ENCODE data around the gene FDX2. TPM values are rescaled to one million over a fixed set of nuclear protein-coding genes. Genes with fewer than 3 reads are reported as not detected.

The FDX2 gene
- polyA plus RNA-seq, 1 donor from 2014 or later, result 82.7 TPM

DNA sequence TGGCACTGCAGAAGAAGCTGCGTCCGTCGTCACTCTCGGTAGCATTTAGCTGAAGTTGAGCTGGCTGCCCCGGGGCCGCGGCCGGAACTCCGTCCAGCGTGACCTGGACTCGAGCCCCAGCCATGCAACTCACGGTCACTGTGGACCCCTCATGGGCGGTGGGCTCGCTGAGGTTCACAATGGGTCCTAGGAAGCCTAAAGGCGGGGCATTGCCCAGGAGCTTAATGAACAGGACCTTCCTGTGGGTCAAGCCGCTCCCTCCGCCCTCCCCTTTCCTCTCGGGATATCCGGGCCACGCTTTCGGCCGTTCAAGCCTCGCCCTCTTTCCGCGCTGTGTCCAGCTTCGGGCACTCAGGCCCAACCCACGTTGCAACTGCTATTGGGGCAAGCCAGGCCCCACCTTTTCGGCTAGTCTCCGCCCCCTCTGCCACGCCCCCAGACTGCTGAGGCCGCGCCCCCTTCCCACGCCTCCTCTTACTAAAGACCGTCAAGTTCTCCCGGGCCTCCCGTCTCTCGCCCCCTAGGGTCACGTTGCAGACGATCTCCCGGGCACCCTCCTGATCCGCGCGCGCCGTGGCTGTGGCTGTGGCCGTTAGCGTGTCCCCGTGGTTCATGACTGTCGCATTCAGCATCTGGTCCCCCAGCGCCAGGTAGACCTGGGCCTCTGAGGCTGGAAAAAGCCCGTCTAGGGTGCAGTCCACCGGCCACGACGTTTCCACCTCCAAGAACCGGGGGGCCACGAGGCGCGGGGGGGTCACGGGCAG is 19.0 kb upstream of the FDX2 start:
- Histone ChIP-seq H3K9ac (ENCODE audit: low read length) (no peak overlapping the region), H3K27ac (ENCODE audit: low read length) (no peak overlapping the region), H3K4me2 (ENCODE audit: low read length) (no peak overlapping the region), H3K27me3 (ENCODE audit: insufficient read depth, low read depth, low read length) (no peaks in the 10 kb centered on the region), H3K36me3 (ENCODE audit: insufficient read depth, low read length) (no peaks in the 10 kb centered on the region), H3K9me2 (ENCODE audit: insufficient read depth, low read length) (no peaks in the 10 kb centered on the region), H3K9me3 (ENCODE audit: low read length) (no peaks in the 10 kb centered on the region), H3F3A (ENCODE audit: insufficient read depth, low read length, poor library complexity, severe bottlenecking) (no peaks in the 10 kb centered on the region), H3K4me3 (ENCODE audit: low read length) (peak overlapping the region; percentile 91), H2AFZ (ENCODE audit: low read depth, low read length) (no peak overlapping the region), H3K79me2 (replicated peaks; ENCODE audit: insufficient read depth, low read length) (peaks cover 22% of the 10 kb centered on the region), H4K20me1 (ENCODE audit: insufficient read depth) (no peaks in the 10 kb centered on the region)
- TF ChIP-seq POLR2AphosphoS5 (IDR thresholded peaks at IDR 0.05), result no peak
- TF ChIP-seq MXI1 (conservative IDR thresholded peaks at IDR 0.05; ENCODE audit: poor library complexity, severe bottlenecking), result no peak
- no peak for TF ChIP-seq SMC3 (conservative IDR thresholded peaks at IDR 0.05; ENCODE audit: poor library complexity)
- TF ChIP-seq, protein P1, sequence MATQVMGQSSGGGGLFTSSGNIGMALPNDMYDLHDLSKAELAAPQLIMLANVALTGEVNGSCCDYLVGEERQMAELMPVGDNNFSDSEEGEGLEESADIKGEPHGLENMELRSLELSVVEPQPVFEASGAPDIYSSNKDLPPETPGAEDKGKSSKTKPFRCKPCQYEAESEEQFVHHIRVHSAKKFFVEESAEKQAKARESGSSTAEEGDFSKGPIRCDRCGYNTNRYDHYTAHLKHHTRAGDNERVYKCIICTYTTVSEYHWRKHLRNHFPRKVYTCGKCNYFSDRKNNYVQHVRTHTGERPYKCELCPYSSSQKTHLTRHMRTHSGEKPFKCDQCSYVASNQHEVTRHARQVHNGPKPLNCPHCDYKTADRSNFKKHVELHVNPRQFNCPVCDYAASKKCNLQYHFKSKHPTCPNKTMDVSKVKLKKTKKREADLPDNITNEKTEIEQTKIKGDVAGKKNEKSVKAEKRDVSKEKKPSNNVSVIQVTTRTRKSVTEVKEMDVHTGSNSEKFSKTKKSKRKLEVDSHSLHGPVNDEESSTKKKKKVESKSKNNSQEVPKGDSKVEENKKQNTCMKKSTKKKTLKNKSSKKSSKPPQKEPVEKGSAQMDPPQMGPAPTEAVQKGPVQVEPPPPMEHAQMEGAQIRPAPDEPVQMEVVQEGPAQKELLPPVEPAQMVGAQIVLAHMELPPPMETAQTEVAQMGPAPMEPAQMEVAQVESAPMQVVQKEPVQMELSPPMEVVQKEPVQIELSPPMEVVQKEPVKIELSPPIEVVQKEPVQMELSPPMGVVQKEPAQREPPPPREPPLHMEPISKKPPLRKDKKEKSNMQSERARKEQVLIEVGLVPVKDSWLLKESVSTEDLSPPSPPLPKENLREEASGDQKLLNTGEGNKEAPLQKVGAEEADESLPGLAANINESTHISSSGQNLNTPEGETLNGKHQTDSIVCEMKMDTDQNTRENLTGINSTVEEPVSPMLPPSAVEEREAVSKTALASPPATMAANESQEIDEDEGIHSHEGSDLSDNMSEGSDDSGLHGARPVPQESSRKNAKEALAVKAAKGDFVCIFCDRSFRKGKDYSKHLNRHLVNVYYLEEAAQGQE (IDR thresholded peaks at IDR 0.05; ENCODE audit: borderline replicate concordance), result no peak
- TF ChIP-seq RAD21 (conservative IDR thresholded peaks at IDR 0.05), result no peak
- TF ChIP-seq TAF1 (IDR thresholded peaks at IDR 0.05; ENCODE audit: low read depth), result no peak
- TF ChIP-seq, protein P2, sequence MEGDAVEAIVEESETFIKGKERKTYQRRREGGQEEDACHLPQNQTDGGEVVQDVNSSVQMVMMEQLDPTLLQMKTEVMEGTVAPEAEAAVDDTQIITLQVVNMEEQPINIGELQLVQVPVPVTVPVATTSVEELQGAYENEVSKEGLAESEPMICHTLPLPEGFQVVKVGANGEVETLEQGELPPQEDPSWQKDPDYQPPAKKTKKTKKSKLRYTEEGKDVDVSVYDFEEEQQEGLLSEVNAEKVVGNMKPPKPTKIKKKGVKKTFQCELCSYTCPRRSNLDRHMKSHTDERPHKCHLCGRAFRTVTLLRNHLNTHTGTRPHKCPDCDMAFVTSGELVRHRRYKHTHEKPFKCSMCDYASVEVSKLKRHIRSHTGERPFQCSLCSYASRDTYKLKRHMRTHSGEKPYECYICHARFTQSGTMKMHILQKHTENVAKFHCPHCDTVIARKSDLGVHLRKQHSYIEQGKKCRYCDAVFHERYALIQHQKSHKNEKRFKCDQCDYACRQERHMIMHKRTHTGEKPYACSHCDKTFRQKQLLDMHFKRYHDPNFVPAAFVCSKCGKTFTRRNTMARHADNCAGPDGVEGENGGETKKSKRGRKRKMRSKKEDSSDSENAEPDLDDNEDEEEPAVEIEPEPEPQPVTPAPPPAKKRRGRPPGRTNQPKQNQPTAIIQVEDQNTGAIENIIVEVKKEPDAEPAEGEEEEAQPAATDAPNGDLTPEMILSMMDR (IDR thresholded peaks at IDR 0.05; ENCODE audit: poor library complexity, severe bottlenecking), result no peak
- TF ChIP-seq EZH2 (IDR thresholded peaks at IDR 0.05; ENCODE audit: borderline replicate concordance, insufficient read depth, low read length, poor library complexity, severe bottlenecking), result no peak
- TF ChIP-seq EP300 (conservative IDR thresholded peaks at IDR 0.05; ENCODE audit: poor library complexity, severe bottlenecking), result no peak

DNA sequence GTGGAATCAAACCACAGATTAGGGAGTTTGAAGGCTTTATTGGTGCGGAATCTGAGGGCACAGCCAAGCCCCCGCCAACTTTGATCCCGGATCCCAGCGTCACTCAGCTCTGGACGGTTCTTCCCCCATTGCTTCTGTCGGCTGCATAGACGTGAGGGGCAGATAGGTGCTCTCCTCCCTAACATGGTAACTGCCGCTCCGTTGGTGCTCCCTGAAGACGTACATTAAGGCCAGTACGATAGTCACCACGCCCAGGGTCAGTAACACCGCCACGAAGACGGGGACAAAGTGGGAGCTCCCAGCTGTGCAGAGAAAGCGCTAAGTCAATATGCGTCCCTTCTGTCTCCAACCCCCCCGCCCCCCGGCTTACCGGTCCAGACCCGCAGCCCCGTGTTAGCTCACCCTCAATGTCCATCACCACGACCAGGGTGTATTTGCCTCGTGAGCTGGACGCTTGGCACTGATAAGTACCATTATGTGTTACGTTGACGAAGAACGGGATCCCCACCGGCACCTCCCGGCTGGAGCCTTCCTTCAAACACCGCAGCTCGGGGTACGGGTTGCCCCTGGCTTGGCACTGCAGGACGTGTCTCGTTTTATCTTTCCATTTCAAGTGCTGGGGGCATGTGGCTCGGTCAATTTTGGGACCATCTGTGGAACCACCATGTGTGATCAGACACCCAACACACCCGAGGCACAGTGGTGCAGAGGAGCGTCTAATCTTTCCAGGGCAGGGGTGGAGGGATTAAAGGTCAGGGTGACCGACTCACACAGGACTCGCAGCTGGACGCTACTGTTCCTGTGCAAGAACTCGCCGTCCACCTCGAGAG is 18.2 kb upstream of the FDX2 start:
- H3K79me2 ChIP-seq (replicated peaks; ENCODE audit: insufficient read depth, low read length), result peaks cover 22% of the 10 kb centered on the region
- H2AFZ ChIP-seq (ENCODE audit: low read depth, low read length), result peak overlapping the region; percentile 76
- H4K20me1 ChIP-seq (ENCODE audit: insufficient read depth), result no peaks in the 10 kb centered on the region
- peak overlapping the region; percentile 40 for H3K4me2 ChIP-seq (ENCODE audit: low read length)
- no peaks in the 10 kb centered on the region for H3K9me3 ChIP-seq (ENCODE audit: low read length)
- no peaks in the 10 kb centered on the region for H3K9me2 ChIP-seq (ENCODE audit: insufficient read depth, low read length)
- H3F3A ChIP-seq (ENCODE audit: insufficient read depth, low read length, poor library complexity, severe bottlenecking), result no peaks in the 10 kb centered on the region
- no peaks in the 10 kb centered on the region for H3K36me3 ChIP-seq (ENCODE audit: insufficient read depth, low read length)
- peak overlapping the region; percentile 98 for H3K27ac ChIP-seq (ENCODE audit: low read length)
- H3K9ac ChIP-seq (ENCODE audit: low read length), result peak overlapping the region; percentile 92
- no peak for TF ChIP-seq EZH2 (IDR thresholded peaks at IDR 0.05; ENCODE audit: borderline replicate concordance, insufficient read depth, low read length, poor library complexity, severe bottlenecking)
- no peak for TF ChIP-seq MXI1 (conservative IDR thresholded peaks at IDR 0.05; ENCODE audit: poor library complexity, severe bottlenecking)
- peak overlapping the region; percentile 91 for H3K4me3 ChIP-seq (ENCODE audit: low read length)
- H3K27me3 ChIP-seq (ENCODE audit: insufficient read depth, low read depth, low read length), result no peaks in the 10 kb centered on the region

All from neural cell (in vitro differentiated cells).